WTC11 (cell line): ENCODE results near the gene DLG1. TPM values are rescaled to one million over a fixed set of nuclear protein-coding genes. Genes with fewer than 3 reads are reported as not detected.

Source experiments
- ATAC-seq: fragments of 200-7000 bp; cut with Tn5 transposase; 2 replicates; pipeline ENCODE4 v1.10.0; 2021; ENCODE audit warnings: mild to moderate bottlenecking, moderate library complexity
- CTCF ChIA-PET: fragments of 300-600 bp; sonication (Branson Sonifier 250); formaldehyde crosslinking; loops from one replicate; lab custom pipeline; 2021; ENCODE audit warnings: antibody characterized with exemption; lab: Charles Lee
- POLR2A ChIA-PET: fragments of 350-600 bp; sonication (Branson Sonifier 250); formaldehyde crosslinking; loops from one replicate; lab custom pipeline; 2021; ENCODE audit warnings: antibody characterized with exemption; lab: Charles Lee
- DNase-seq: peaks from one replicate; pipeline ENCODE4 v3.0.0; 2021; ENCODE audit warnings: low spot score
- H3K27ac Mint-ChIP-seq: 2 replicates; pipeline ENCODE4 v1.8.0; 2021; ENCODE audit warnings: mixed read lengths
- H3K27me3 Mint-ChIP-seq: 2 replicates; pipeline ENCODE4 v1.8.0; 2021; ENCODE audit warnings: low read depth, mild to moderate bottlenecking, moderate library complexity, mixed read lengths
- H3K36me3 Mint-ChIP-seq: 2 replicates; pipeline ENCODE4 v1.8.0; 2021; ENCODE audit warnings: mixed read lengths
- H3K4me1 Mint-ChIP-seq: 2 replicates; pipeline ENCODE4 v1.8.0; 2022; ENCODE audit warnings: mixed read lengths
- H3K4me3 Mint-ChIP-seq: 2 replicates; pipeline ENCODE4 v1.8.0; 2021; ENCODE audit warnings: mild to moderate bottlenecking, moderate library complexity, mixed read lengths
- H3K9me3 Mint-ChIP-seq: 2 replicates; pipeline ENCODE4 v1.8.0; 2021; ENCODE audit warnings: mixed read lengths
- CTCF ChIP-seq: fragments of 200-600 bp; IDR thresholded peaks from 2 replicates; pipeline ENCODE4 v1.8.0; 2022; ENCODE audit warnings: antibody characterized with exemption
- ERG ChIP-seq: fragments of 250-450 bp; sonication (Bioruptor Pico); IDR thresholded peaks from 2 replicates; pipeline ENCODE4 v1.8.0; 2021; ENCODE audit warnings: mild to moderate bottlenecking
- ETV6 ChIP-seq: sonication (generic); formaldehyde crosslinking; IDR thresholded peaks from 2 replicates; pipeline ENCODE4 v1.8.1; 2022; ENCODE audit warnings: mild to moderate bottlenecking, missing genetic modification reagents
- GTF2I ChIP-seq: fragments of 250-450 bp; sonication (Bioruptor Pico); conservative IDR thresholded peaks from 2 replicates; pipeline ENCODE4 v1.4.0; 2021; ENCODE audit warnings: mild to moderate bottlenecking
- JAZF1 ChIP-seq: fragments of 250-450 bp; sonication (Bioruptor Pico); IDR thresholded peaks from 2 replicates; pipeline ENCODE4 v1.9.0; 2021; ENCODE audit warnings: moderate library complexity, mild to moderate bottlenecking, inconsistent platforms
- JUN ChIP-seq: sonication (generic); formaldehyde crosslinking; IDR thresholded peaks from 2 replicates; pipeline ENCODE4 v1.8.0; 2023; ENCODE audit warnings: mild to moderate bottlenecking, missing genetic modification reagents
- PREB ChIP-seq: sonication (generic); formaldehyde crosslinking; IDR thresholded peaks from 2 replicates; pipeline ENCODE4 v1.8.1; 2022; ENCODE audit warnings: mild to moderate bottlenecking, missing genetic modification reagents, moderate library complexity, borderline replicate concordance
- RORB ChIP-seq: fragments of 250-450 bp; sonication (Bioruptor Pico); IDR thresholded peaks from 2 replicates; pipeline ENCODE4 v1.9.0; 2021; ENCODE audit warnings: mild to moderate bottlenecking
- USF2 ChIP-seq: sonication (generic); formaldehyde crosslinking; IDR thresholded peaks from 2 replicates; pipeline ENCODE4 v1.8.1; 2023; ENCODE audit warnings: mild to moderate bottlenecking, missing genetic modification reagents, moderate library complexity
- ZBTB21 ChIP-seq: sonication (generic); formaldehyde crosslinking; IDR thresholded peaks from 2 replicates; pipeline ENCODE4 v1.8.1; 2023; ENCODE audit warnings: mild to moderate bottlenecking, missing genetic modification reagents, borderline replicate concordance
- ZNF263 ChIP-seq: sonication (generic); formaldehyde crosslinking; IDR thresholded peaks from 2 replicates; pipeline ENCODE4 v1.8.1; 2022; ENCODE audit warnings: low read depth, mild to moderate bottlenecking, moderate library complexity, missing genetic modification reagents
- ZNF317 ChIP-seq: sonication (generic); formaldehyde crosslinking; IDR thresholded peaks from 2 replicates; pipeline ENCODE4 v1.8.1; 2023; ENCODE audit warnings: low read depth, mild to moderate bottlenecking, moderate library complexity, missing genetic modification reagents, borderline replicate concordance
- ZNF396 ChIP-seq: fragments of 250-450 bp; sonication (Bioruptor Pico); IDR thresholded peaks from 2 replicates; pipeline ENCODE4 v1.8.0; 2021; ENCODE audit warnings: mild to moderate bottlenecking, moderate library complexity, borderline replicate concordance
- ZSCAN18 ChIP-seq: fragments of 250-450 bp; sonication (Bioruptor Pico); IDR thresholded peaks from 2 replicates; pipeline ENCODE4 v2.1.2; 2022; ENCODE audit warnings: mild to moderate bottlenecking, moderate library complexity
- total RNA-seq: library from RNA; stranded (reverse); gene quantifications from 3 replicates; pipeline ENCODE4 v1.2.3, GENCODE V29; 2021
- TF ChIP-seq, protein P1 (sequence below): sonication (generic); formaldehyde crosslinking; IDR thresholded peaks from 2 replicates; pipeline ENCODE4 v1.8.0; 2022; ENCODE audit warnings: mild to moderate bottlenecking, missing genetic modification reagents
- TF ChIP-seq, protein P2 (sequence below): sonication (generic); formaldehyde crosslinking; IDR thresholded peaks from 2 replicates; pipeline ENCODE4 v1.8.1; 2022; ENCODE audit warnings: missing genetic modification reagents, borderline replicate concordance

DLG1 gene
- total RNA-seq, 1 experiment from 2014 or later: 81.1 TPM

DNA sequence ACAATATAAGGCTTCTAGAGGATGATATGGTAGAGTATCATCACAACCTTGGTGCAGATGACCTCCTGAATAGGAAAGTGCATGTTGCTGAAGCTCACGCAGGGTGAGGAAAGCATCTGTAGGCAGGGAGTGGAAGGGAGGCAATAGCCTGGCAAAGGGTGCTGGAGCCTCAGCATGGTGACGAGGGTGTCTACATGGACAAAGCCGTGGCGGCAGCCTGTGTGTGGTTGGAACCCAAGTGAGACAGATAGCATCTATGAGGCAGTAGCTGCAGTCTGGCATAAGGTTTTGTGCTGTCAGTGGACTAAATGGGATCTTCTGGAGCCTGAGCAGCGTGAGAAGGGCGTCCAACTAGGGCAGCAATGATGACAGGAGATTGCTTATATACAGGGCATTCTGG lies 132.5 kb downstream of the DLG1 start:
- 0 out of 2 replicates have a peak, but pooled peaks cover 2% of the 10 kb centered on the region for H3K36me3 Mint-ChIP-seq
- H3K4me3 Mint-ChIP-seq: no peak overlapping the region
- no peak for TF ChIP-seq ZNF396 (CRISPR knock-in tag)
- no peak for TF ChIP-seq PREB (CRISPR knock-in tag)
- no peak for TF ChIP-seq JAZF1
- TF ChIP-seq, protein P1, sequence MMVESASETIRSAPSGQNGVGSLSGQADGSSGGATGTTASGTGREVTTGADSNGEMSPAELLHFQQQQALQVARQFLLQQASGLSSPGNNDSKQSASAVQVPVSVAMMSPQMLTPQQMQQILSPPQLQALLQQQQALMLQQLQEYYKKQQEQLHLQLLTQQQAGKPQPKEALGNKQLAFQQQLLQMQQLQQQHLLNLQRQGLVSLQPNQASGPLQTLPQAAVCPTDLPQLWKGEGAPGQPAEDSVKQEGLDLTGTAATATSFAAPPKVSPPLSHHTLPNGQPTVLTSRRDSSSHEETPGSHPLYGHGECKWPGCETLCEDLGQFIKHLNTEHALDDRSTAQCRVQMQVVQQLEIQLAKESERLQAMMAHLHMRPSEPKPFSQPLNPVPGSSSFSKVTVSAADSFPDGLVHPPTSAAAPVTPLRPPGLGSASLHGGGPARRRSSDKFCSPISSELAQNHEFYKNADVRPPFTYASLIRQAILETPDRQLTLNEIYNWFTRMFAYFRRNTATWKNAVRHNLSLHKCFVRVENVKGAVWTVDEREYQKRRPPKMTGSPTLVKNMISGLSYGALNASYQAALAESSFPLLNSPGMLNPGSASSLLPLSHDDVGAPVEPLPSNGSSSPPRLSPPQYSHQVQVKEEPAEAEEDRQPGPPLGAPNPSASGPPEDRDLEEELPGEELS (CRISPR knock-in tag): no peak
- no peak for TF ChIP-seq ZNF263 (CRISPR knock-in tag)
- TF ChIP-seq, protein P2, sequence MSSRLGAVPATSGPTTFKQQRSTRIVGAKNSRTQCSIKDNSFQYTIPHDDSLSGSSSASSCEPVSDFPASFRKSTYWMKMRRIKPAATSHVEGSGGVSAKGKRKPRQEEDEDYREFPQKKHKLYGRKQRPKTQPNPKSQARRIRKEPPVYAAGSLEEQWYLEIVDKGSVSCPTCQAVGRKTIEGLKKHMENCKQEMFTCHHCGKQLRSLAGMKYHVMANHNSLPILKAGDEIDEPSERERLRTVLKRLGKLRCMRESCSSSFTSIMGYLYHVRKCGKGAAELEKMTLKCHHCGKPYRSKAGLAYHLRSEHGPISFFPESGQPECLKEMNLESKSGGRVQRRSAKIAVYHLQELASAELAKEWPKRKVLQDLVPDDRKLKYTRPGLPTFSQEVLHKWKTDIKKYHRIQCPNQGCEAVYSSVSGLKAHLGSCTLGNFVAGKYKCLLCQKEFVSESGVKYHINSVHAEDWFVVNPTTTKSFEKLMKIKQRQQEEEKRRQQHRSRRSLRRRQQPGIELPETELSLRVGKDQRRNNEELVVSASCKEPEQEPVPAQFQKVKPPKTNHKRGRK (CRISPR knock-in tag): no peak
- no peak for TF ChIP-seq ERG
- no peak for TF ChIP-seq RORB (CRISPR knock-in tag)
- no peak overlapping the region; the same call in 1 of the 2 replicates for H3K27ac Mint-ChIP-seq
- H3K9me3 Mint-ChIP-seq: no peaks in the 10 kb centered on the region
- ChIA-PET POLR2A (no interaction called here), CTCF (no interaction called here)
- peaks cover 15% of the 10 kb centered on the region for H3K4me1 Mint-ChIP-seq
- H3K27me3 Mint-ChIP-seq: no peaks in the 10 kb centered on the region
- DNase-seq: no peak
- no peak for ATAC-seq

DNA sequence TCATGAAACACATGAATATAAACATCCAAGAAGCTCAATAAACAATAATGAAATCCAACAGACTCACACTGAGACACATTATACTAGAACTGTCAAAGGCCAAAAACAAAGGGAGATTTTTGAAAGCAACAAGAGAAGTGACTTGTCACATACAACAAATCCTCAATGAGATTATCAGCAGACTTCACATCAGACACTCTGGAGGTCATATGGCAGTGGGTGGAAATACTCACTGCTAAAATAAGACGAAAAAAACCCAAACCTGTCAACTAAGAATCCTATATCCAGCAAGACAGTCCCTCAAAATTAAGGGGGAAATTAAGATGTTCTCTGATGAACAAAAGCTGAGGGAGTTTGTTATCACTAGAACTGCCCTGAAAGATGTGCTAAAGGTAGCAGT lies 143.4 kb downstream of the DLG1 start:
- Mint-ChIP-seq H3K4me1 (peaks cover 15% of the 10 kb centered on the region), H3K9me3 (peaks cover 36% of the 10 kb centered on the region), H3K27ac (no peak overlapping the region), H3K36me3 (peaks cover 38% of the 10 kb centered on the region), H3K27me3 (no peaks in the 10 kb centered on the region), H3K4me3 (no peak overlapping the region)
- ATAC-seq (no peak), DNase-seq (no peak)
- TF ChIP-seq JUN (CRISPR knock-in tag) (no peak), ETV6 (CRISPR knock-in tag) (no peak), ZSCAN18 (CRISPR knock-in tag) (no peak), USF2 (no peak), GTF2I (CRISPR knock-in tag) (no peak), ZNF317 (peak; percentile 87), CTCF (no peak), ZBTB21 (CRISPR knock-in tag) (no peak)
- POLR2A ChIA-PET: no interaction called here
- CTCF ChIA-PET: no interaction called here
